ENCODE results near the gene EPB41L1. TPM values are rescaled to one million over a fixed set of nuclear protein-coding genes. Genes with fewer than 3 reads are reported as not detected.

The EPB41L1 gene
- 1 to 10 TPM; 1.0 to 2.2 TPM for total RNA-seq

DNA sequence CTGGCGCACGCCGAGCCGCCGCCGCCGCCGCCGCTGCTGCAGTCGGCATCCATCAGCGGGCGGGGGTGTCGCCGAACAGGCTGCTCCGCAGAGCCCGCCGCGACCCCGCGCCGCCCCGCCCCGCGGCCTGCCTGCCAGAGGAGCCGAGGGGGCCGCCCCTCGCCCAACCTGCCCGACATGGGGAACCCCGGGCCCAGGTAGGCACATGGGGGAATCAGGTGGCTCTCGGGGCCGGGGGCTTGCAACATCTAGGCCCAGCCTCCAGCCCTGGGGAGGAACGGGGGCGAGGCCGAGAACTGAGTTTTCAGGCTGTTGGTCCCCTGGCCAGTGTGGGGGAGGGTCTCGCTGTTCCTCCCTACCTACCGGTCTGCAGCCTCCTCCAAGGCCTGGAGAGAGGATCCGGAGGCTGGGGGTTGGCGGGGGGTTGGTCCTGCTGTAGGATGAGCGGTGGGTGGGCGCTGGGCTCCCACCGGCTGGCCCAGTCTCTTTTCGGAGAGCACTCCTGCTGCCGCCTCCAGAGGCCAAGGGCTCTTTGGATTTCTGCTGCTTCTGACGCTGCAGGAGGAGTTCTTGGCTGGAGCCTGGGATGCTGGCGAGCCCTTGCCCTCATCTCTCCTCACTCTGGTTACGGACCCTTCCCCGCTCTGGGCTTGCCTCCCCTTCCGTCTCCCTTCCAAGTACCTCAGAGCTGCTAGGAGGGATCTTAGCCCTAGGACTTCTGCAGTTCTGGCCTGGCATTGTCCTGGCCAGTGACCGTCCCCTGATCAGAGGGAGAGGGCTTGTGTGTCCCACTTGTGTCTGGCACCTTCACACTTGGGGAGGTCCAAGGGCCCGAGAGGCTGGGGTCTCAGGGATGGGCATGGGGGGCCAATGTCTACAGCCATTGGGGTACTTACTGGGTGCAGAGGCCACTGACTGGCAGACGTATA is at the start of gene EPB41L1:
Gene EPB41L1 (plus strand): TSS at position 41 of the 929 bp plus-strand sequence. CDS start 19,038 bp downstream, outside the sequence.
- ChIA-PET CTCF (interaction anchor here (1.0 to 4.7 kb wide), 6 partner anchors 12 to 164 kb away, joined by 3 to 24 read pairs (median 9); no protein-coding TSS in a partner anchor), POLR2A (interaction anchor here (1.3 kb wide), 1 partner anchor 25 kb away, joined by 4 read pairs; no protein-coding TSS in a partner anchor)
- Mint-ChIP-seq H3K27me3 (peaks cover 16% of the 10 kb centered on the region), H3K9me3 (no peaks in the 10 kb centered on the region), H3K4me1 (ENCODE audit: low read depth) (peaks cover 5% of the 10 kb centered on the region), H3K27ac (no peak within 1 kb of the TSS), H3K4me3 (peak within 1 kb of the TSS; percentile 45), H3K36me3 (ENCODE audit: low read depth) (no peaks in the 10 kb centered on the region)
- intact Hi-C loops (cut with micrococcal nuclease) = no loop called here
- ATAC-seq = no peak
- TF ChIP-seq, protein P1, sequence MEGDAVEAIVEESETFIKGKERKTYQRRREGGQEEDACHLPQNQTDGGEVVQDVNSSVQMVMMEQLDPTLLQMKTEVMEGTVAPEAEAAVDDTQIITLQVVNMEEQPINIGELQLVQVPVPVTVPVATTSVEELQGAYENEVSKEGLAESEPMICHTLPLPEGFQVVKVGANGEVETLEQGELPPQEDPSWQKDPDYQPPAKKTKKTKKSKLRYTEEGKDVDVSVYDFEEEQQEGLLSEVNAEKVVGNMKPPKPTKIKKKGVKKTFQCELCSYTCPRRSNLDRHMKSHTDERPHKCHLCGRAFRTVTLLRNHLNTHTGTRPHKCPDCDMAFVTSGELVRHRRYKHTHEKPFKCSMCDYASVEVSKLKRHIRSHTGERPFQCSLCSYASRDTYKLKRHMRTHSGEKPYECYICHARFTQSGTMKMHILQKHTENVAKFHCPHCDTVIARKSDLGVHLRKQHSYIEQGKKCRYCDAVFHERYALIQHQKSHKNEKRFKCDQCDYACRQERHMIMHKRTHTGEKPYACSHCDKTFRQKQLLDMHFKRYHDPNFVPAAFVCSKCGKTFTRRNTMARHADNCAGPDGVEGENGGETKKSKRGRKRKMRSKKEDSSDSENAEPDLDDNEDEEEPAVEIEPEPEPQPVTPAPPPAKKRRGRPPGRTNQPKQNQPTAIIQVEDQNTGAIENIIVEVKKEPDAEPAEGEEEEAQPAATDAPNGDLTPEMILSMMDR (IDR thresholded peaks at IDR 0.05) = no peak
- DNase-seq = peak; percentile 17

DNA sequence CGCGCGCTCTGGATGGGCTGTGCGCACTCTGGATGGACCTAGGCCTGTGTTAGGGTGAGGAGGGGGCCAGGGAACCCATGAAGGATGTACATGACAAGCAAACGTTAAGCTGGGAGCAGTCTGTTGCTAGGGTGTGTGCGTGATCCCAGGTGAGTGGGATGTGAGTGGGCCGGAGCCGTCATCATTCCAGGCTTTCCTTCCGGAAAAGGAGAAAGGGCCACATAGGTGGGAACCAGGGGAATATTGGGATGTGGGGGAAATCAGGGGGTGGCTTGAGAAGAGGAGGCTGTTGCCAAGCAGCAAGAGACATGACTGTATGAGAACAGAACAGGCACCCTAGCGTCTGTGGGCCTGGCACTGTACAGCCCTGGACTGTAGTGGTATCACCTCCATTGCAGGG is 49.7 kb upstream of the EPB41L1 start:
- no peaks in the 10 kb centered on the region for H3K27me3 Mint-ChIP-seq
- H3K27ac Mint-ChIP-seq = no peak overlapping the region
- H3K9me3 Mint-ChIP-seq = no peaks in the 10 kb centered on the region
- H3K4me3 Mint-ChIP-seq = no peak overlapping the region
- TF ChIP-seq, protein P1 (IDR thresholded peaks at IDR 0.05) = no peak
- intact Hi-C loops (cut with micrococcal nuclease) = no loop called here
- CTCF ChIA-PET = no interaction called here
- DNase-seq (no peak), ATAC-seq (no peak)
- H3K4me1 Mint-ChIP-seq (ENCODE audit: low read depth) = no peaks in the 10 kb centered on the region
- POLR2A ChIA-PET = no interaction called here
- no peaks in the 10 kb centered on the region for H3K36me3 Mint-ChIP-seq (ENCODE audit: low read depth)

GRCh38 chr20:36105711-36106226 is 48.8 kb upstream of the EPB41L1 start:
- H3K36me3 Mint-ChIP-seq (ENCODE audit: low read depth) = no peaks in the 10 kb centered on the region
- H3K4me3 Mint-ChIP-seq = no peak overlapping the region
- POLR2A ChIA-PET = no interaction called here
- CTCF ChIA-PET = no interaction called here
- no peaks in the 10 kb centered on the region for H3K9me3 Mint-ChIP-seq
- ATAC-seq (no peak), DNase-seq (no peak)
- H3K4me1 Mint-ChIP-seq (ENCODE audit: low read depth) = no peaks in the 10 kb centered on the region
- no peaks in the 10 kb centered on the region for H3K27me3 Mint-ChIP-seq
- H3K27ac Mint-ChIP-seq = no peak overlapping the region
- intact Hi-C loops (cut with micrococcal nuclease) = no loop called here
- TF ChIP-seq, protein P1 (IDR thresholded peaks at IDR 0.05) = no peak

GRCh38 chr20:36106606-36107005 is 47.9 kb upstream of the EPB41L1 start:
- Mint-ChIP-seq H3K36me3 (ENCODE audit: low read depth) (no peaks in the 10 kb centered on the region), H3K9me3 (no peaks in the 10 kb centered on the region), H3K4me1 (ENCODE audit: low read depth) (no peaks in the 10 kb centered on the region), H3K27me3 (no peaks in the 10 kb centered on the region), H3K4me3 (no peak overlapping the region), H3K27ac (no peak overlapping the region)
- intact Hi-C loops (cut with micrococcal nuclease) = no loop called here
- TF ChIP-seq, protein P1 (IDR thresholded peaks at IDR 0.05) = no peak
- DNase-seq (no peak), ATAC-seq (no peak)
- ChIA-PET CTCF (no interaction called here), POLR2A (interaction anchor here (1.3 kb wide), 1 partner anchor 8 kb away, joined by 3 read pairs; no protein-coding TSS in a partner anchor)

DNA sequence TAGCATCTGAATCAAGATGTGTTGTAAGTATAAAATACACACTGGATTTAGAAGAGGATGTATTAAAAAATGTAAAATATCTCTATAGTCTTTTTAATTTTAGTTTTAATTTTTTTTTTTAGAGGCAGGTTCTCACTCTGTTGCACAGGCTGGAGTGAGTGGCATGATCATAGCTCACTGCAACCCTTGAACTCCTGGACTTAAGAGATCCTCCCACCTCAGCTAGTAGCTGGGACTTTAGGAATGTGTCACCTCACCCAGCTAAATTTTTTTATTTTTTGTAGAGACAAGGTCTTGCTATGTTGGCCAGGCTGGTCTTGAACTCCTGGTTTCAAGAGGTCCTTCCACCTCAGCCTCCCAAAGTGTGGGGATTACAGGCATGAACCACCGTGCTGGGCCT is 46.7 kb upstream of the EPB41L1 start:
- Mint-ChIP-seq H3K9me3 (no peaks in the 10 kb centered on the region), H3K4me3 (no peak overlapping the region), H3K4me1 (ENCODE audit: low read depth) (no peaks in the 10 kb centered on the region), H3K36me3 (ENCODE audit: low read depth) (no peaks in the 10 kb centered on the region), H3K27me3 (no peaks in the 10 kb centered on the region), H3K27ac (no peak overlapping the region)
- intact Hi-C loops (cut with micrococcal nuclease) = no loop called here
- ChIA-PET POLR2A (interaction anchor here (0.5 to 1.3 kb wide), 2 partner anchors 10 to 421 kb away, joined by 3 to 4 read pairs; no protein-coding TSS in a partner anchor), CTCF (interaction anchor here (1.5 kb wide), 1 partner anchor 48 kb away, joined by 3 read pairs; no protein-coding TSS in a partner anchor)
- TF ChIP-seq, protein P1 (IDR thresholded peaks at IDR 0.05) = no peak
- DNase-seq (no peak), ATAC-seq (no peak)
